IPS-18c (cell line): Measurements from ENCODE around the gene ZNF680.

Experiments used
- H3K4me3 ChIP-seq: 2 replicates; pipeline ENCODE4 v1.7.0; 2013; ENCODE audit warnings: low read depth, mild to moderate bottlenecking, low read length, moderate library complexity; ENCODE audit not compliant: insufficient read depth
- H3K9me3 ChIP-seq: one replicate; pipeline ENCODE4 v1.6.1; 2013; ENCODE audit warnings: mild to moderate bottlenecking, low read length, moderate library complexity; ENCODE audit not compliant: control insufficient read depth, insufficient read depth

ZNF680 gene

DNA sequence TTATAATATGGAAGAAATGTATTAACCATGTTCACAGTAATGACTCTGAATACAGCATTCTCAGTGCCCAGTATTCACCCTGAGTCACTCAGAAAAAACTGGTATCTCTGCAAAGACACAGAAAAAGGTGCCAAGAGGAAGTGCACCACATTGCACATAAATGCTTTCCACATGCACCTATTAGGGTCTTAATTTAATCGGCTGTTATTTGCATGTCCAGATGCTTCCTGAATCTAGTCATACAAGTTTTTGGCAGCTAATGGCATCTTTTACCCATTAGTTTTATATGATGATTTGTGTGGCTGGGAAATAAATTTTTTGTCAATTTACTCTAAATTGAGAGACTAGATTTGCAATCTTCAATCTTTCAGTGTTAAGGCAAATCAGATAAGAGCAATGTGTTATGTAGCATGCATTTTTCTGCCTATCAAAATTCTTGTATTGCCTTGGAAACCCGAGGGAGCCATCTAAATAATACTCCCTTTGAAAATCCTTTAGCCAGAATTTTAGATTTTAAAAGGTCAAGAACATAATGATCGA, 58.2 kb downstream of the ZNF680 start:
- H3K9me3 ChIP-seq: peaks cover under 1% of the 10 kb centered on the region

GRCh38 chr7:64498270-64498669, 64.6 kb downstream of the ZNF680 start:
- Histone ChIP-seq H3K4me3 (no peak overlapping the region), H3K9me3 (peaks cover 12% of the 10 kb centered on the region)

More for the DNA sequence above, 58.2 kb downstream of the ZNF680 start:
- no peak overlapping the region for H3K4me3 ChIP-seq

GRCh38 chr7:64494912-64495461, 67.9 kb downstream of the ZNF680 start:
- peaks cover 27% of the 10 kb centered on the region for H3K9me3 ChIP-seq

DNA sequence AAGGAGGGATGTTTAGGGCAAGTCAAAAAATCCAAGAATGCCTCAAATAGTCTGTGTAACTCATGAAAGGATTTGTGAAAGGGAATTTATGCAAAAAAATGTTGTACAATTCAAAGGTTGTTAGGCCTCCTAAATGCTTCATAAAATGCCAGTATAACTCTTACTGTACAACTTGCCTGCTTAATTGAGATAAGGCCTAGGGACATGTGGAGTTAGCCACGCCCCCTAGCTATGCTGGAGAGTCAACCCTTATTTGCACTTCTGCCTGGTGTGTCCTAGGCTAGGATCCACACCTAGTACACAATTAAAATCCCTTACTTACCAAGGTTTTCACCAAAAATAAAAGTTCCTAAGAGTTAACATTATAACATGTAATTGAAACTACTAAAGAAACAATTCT, 77.2 kb downstream of the ZNF680 start:
- H3K9me3 ChIP-seq: peaks cover 13% of the 10 kb centered on the region

More at GRCh38 chr7:64494912-64495461, 67.9 kb downstream of the ZNF680 start:
- H3K4me3 ChIP-seq: no peak overlapping the region

More for the DNA sequence above, 77.2 kb downstream of the ZNF680 start:
- no peak overlapping the region for H3K4me3 ChIP-seq
